Measurements from ENCODE around the gene AK5.

AK5 gene

GRCh38 chr1:77382366-77382765 lies 100.5 kb downstream of the AK5 start:
- H3K27ac ChIP-seq (ENCODE audit: low read depth, low read length), result no peak overlapping the region
- H3K9me2 ChIP-seq (replicated peaks; ENCODE audit: control insufficient read depth, low read length), result no peaks in the 10 kb centered on the region
- no peaks in the 10 kb centered on the region for H3K36me3 ChIP-seq (ENCODE audit: control insufficient read depth, low read length)
- H3K27me3 ChIP-seq (ENCODE audit: control insufficient read depth, low read length), result peaks cover 15% of the 10 kb centered on the region
- no peaks in the 10 kb centered on the region for H3K9me3 ChIP-seq (ENCODE audit: control insufficient read depth, insufficient read depth, low read length)
- H3K4me3 ChIP-seq (ENCODE audit: low read length), result no peak overlapping the region
- H3F3A ChIP-seq (ENCODE audit: control insufficient read depth, insufficient read depth), result no peaks in the 10 kb centered on the region
- no peaks in the 10 kb centered on the region for H4K20me1 ChIP-seq (ENCODE audit: control insufficient read depth, insufficient read depth, low read depth, low read length)
- no peak overlapping the region for H3K4me2 ChIP-seq (ENCODE audit: low read length)
- no peaks in the 10 kb centered on the region for H3K79me2 ChIP-seq (ENCODE audit: control insufficient read depth, low read length)
- TF ChIP-seq CTCF (IDR thresholded peaks at IDR 0.05; ENCODE audit: low read depth, low read length, poor library complexity, severe bottlenecking) (no peak), EZH2phosphoT487 (IDR thresholded peaks at IDR 0.05; ENCODE audit: borderline replicate concordance, low read length) (no peak)
- no peaks in the 10 kb centered on the region for H3K4me1 ChIP-seq (ENCODE audit: control insufficient read depth, low read length)

- no peak for TF ChIP-seq CTCF (IDR thresholded peaks at IDR 0.05; ENCODE audit: low read depth, low read length, poor library complexity, severe bottlenecking)
- TF ChIP-seq EZH2phosphoT487 (IDR thresholded peaks at IDR 0.05; ENCODE audit: borderline replicate concordance, low read length), result no peak
- no peak overlapping the region for H3K4me2 ChIP-seq (ENCODE audit: low read length)
Observed at GRCh38 chr1:77383236-77383635, 101.4 kb downstream of the AK5 start.

GRCh38 chr1:77385551-77385950 lies 103.7 kb downstream of the AK5 start:
- Histone ChIP-seq H4K20me1 (ENCODE audit: control insufficient read depth, insufficient read depth, low read depth, low read length) (no peaks in the 10 kb centered on the region), H3K79me2 (ENCODE audit: control insufficient read depth, low read length) (no peaks in the 10 kb centered on the region), H3K4me2 (ENCODE audit: low read length) (no peak overlapping the region), H3K9me2 (replicated peaks; ENCODE audit: control insufficient read depth, low read length) (no peaks in the 10 kb centered on the region), H3K27ac (ENCODE audit: low read depth, low read length) (no peak overlapping the region), H3K9me3 (ENCODE audit: control insufficient read depth, insufficient read depth, low read length) (no peaks in the 10 kb centered on the region), H3K4me1 (ENCODE audit: control insufficient read depth, low read length) (no peaks in the 10 kb centered on the region), H3K27me3 (ENCODE audit: control insufficient read depth, low read length) (peaks cover 6% of the 10 kb centered on the region; the same call in 1 of the 2 replicates), H3F3A (ENCODE audit: control insufficient read depth, insufficient read depth) (no peaks in the 10 kb centered on the region), H3K36me3 (ENCODE audit: control insufficient read depth, low read length) (no peaks in the 10 kb centered on the region), H3K4me3 (ENCODE audit: low read length) (no peak overlapping the region)
- no peak for TF ChIP-seq EZH2phosphoT487 (IDR thresholded peaks at IDR 0.05; ENCODE audit: borderline replicate concordance, low read length)

More at GRCh38 chr1:77383236-77383635, 101.4 kb downstream of the AK5 start:
- H3K27me3 ChIP-seq (ENCODE audit: control insufficient read depth, low read length), result peaks cover 15% of the 10 kb centered on the region
- H3K27ac ChIP-seq (ENCODE audit: low read depth, low read length), result no peak overlapping the region
- H3F3A ChIP-seq (ENCODE audit: control insufficient read depth, insufficient read depth), result no peaks in the 10 kb centered on the region
- no peaks in the 10 kb centered on the region for H3K36me3 ChIP-seq (ENCODE audit: control insufficient read depth, low read length)
- no peak overlapping the region for H3K4me3 ChIP-seq (ENCODE audit: low read length)
- no peaks in the 10 kb centered on the region for H3K9me3 ChIP-seq (ENCODE audit: control insufficient read depth, insufficient read depth, low read length)
- H4K20me1 ChIP-seq (ENCODE audit: control insufficient read depth, insufficient read depth, low read depth, low read length), result no peaks in the 10 kb centered on the region
- no peaks in the 10 kb centered on the region for H3K9me2 ChIP-seq (replicated peaks; ENCODE audit: control insufficient read depth, low read length)
- H3K4me1 ChIP-seq (ENCODE audit: control insufficient read depth, low read length), result no peaks in the 10 kb centered on the region
- H3K79me2 ChIP-seq (ENCODE audit: control insufficient read depth, low read length), result no peaks in the 10 kb centered on the region

- Histone ChIP-seq H3K9me3 (ENCODE audit: control insufficient read depth, insufficient read depth, low read length) (no peaks in the 10 kb centered on the region), H3K79me2 (ENCODE audit: control insufficient read depth, low read length) (no peaks in the 10 kb centered on the region), H3K36me3 (ENCODE audit: control insufficient read depth, low read length) (no peaks in the 10 kb centered on the region), H3K27me3 (ENCODE audit: control insufficient read depth, low read length) (peaks cover 4% of the 10 kb centered on the region; the same call in 1 of the 2 replicates), H3K9me2 (replicated peaks; ENCODE audit: control insufficient read depth, low read length) (no peaks in the 10 kb centered on the region), H4K20me1 (ENCODE audit: control insufficient read depth, insufficient read depth, low read depth, low read length) (no peaks in the 10 kb centered on the region), H3K4me2 (ENCODE audit: low read length) (no peak overlapping the region), H3K4me3 (ENCODE audit: low read length) (no peak overlapping the region), H3F3A (ENCODE audit: control insufficient read depth, insufficient read depth) (no peaks in the 10 kb centered on the region), H3K4me1 (ENCODE audit: control insufficient read depth, low read length) (no peaks in the 10 kb centered on the region), H3K27ac (ENCODE audit: low read depth, low read length) (no peak overlapping the region)
- TF ChIP-seq CTCF (IDR thresholded peaks at IDR 0.05; ENCODE audit: low read depth, low read length, poor library complexity, severe bottlenecking) (no peak), EZH2phosphoT487 (IDR thresholded peaks at IDR 0.05; ENCODE audit: borderline replicate concordance, low read length) (no peak)
Observed at GRCh38 chr1:77386276-77386675, 104.5 kb downstream of the AK5 start.
